Natural killer cell treated with Interleukin-12 subunit alpha and Interleukin-12 subunit beta and Interleukin-15 and Interleukin-18, amount 100 ng/mL, for 72 hours (primary cell): ENCODE results near the gene EPHA8. TPM values are rescaled to one million over a fixed set of nuclear protein-coding genes. Genes with fewer than 3 reads are reported as not detected.

ENCODE experiments used
- ATAC-seq, 2 donors: fragments of 150-1000 bp; cut with Tn5 transposase in 1 of 2; sonication (Bioruptor Pico), chemical (Tn5 transposase) in 1 of 2; 2 replicates each; pipeline ENCODE4 v1.10.0; 2021
- DNase-seq: peaks from one replicate; pipeline ENCODE4 v3.0.0; 2022; ENCODE audit warnings: low spot score
- H3K27ac Mint-ChIP-seq, 2 donors: 1 replicate in 1 of 2; 2 replicates in 1 of 2; pipeline ENCODE4 v1.8.0; 2022; ENCODE audit warnings: mixed read lengths in 2 of 2, mild to moderate bottlenecking in 1 of 2, moderate library complexity in 1 of 2
- H3K27me3 Mint-ChIP-seq, 2 donors: 1 replicate in 1 of 2; 2 replicates in 1 of 2; pipeline ENCODE4 v1.8.0; 2022; ENCODE audit warnings: mixed read lengths in 2 of 2
- H3K36me3 Mint-ChIP-seq: one replicate; pipeline ENCODE4 v1.8.0; 2022; ENCODE audit warnings: mixed read lengths
- H3K4me1 Mint-ChIP-seq, 2 donors: 1 replicate in 1 of 2; 2 replicates in 1 of 2; pipeline ENCODE4 v1.8.0; 2022; ENCODE audit warnings: low read depth in 2 of 2, mixed read lengths in 2 of 2, mild to moderate bottlenecking in 1 of 2
- H3K4me3 Mint-ChIP-seq: one replicate; pipeline ENCODE4 v1.8.0; 2022; ENCODE audit warnings: mixed read lengths
- H3K9me3 Mint-ChIP-seq: 2 replicates; pipeline ENCODE4 v1.8.0; 2022; ENCODE audit warnings: mixed read lengths
- total RNA-seq, 2 donors: library from RNA; stranded (reverse); gene quantifications; one replicate each; pipeline ENCODE4 v1.2.3, GENCODE V29; 2022

EPHA8 gene
- total RNA-seq, 2 donors from 2014 or later: not detected

DNA sequence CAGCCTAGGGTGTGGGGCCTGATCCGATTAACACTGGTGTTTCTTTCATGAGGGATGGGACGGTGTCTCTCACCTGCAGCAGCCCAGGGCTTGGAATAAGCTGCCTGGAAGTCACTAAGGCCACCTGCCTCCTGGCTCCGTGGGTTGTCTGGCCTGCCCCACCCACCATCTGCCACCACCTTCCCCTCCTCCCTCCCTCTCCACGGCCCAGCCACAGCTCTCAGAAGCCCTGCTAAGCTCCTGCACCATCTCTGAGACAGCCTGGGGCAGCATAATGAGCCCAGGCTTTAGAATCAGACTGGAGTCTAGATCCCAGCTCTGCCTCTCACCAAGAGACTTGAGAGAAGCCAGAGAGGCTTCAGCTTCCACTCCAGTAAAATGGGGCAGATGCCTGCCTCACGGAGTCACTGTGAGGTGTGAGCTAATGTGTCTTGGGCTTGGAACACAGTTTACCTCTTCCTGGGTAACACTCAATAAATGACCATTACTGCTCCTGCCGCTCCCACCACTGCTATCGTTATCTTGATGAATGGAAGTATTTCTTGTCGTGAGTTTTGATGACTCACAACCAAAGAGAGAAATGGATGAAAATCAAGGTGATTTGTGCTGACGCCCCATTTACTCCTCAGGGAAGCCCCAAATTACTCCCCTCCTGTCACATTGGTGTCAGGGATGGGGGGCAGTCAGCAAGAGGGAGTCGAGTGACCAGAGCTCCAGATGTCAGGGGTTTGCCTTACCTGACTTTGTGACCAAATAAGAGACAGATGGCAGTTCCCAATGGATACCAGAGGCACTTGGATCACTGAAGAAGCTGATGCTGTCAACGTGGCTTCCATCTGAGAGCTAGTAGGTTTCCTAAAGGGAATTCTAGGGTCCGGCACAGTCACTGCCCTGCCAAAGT is 49.6 kb downstream of the EPHA8 start:
- DNase-seq (peak; percentile 22), ATAC-seq (no peak)
- H3K4me3 Mint-ChIP-seq: no peak overlapping the region
- no peaks in the 10 kb centered on the region for H3K4me1 Mint-ChIP-seq
- H3K36me3 Mint-ChIP-seq: no peaks in the 10 kb centered on the region
- H3K27me3 Mint-ChIP-seq: peaks cover 19 to 27% of the 10 kb centered on the region in 2 donors
- no peak overlapping the region for H3K27ac Mint-ChIP-seq
- H3K9me3 Mint-ChIP-seq: no peaks in the 10 kb centered on the region

DNA sequence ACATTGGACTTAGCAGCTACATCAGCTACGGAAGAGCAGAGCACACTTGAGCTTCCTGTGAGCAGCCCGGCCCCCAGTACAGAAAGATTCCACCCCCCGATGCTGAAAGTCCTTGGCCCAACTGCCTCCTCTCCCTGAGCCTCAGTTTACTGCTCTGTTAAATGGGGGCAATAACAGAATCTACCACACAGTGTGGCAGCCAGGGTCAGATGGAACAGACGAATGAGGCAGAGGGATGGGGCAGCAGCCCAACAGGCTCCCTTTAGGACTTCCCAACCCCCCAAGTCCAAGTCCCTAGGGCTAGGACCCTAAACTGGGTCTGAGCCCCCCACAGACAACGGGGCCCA is 50.3 kb downstream of the EPHA8 start:
- Mint-ChIP-seq H3K4me3 (no peak overlapping the region), H3K27ac (no peak overlapping the region), H3K27me3 (peaks cover 13 to 21% of the 10 kb centered on the region in 2 donors), H3K4me1 (no peaks in the 10 kb centered on the region), H3K36me3 (no peaks in the 10 kb centered on the region), H3K9me3 (no peaks in the 10 kb centered on the region)
- DNase-seq (peak; percentile 50), ATAC-seq (no peak)

GRCh38 chr1:22613951-22614350 is 50.7 kb downstream of the EPHA8 start:
- DNase-seq: peak; percentile 28
- H3K27me3 Mint-ChIP-seq: peaks cover 11 to 18% of the 10 kb centered on the region in 2 donors
- H3K4me1 Mint-ChIP-seq: no peaks in the 10 kb centered on the region
- H3K4me3 Mint-ChIP-seq: no peak overlapping the region
- ATAC-seq: no peak
- H3K27ac Mint-ChIP-seq: no peak overlapping the region
- no peaks in the 10 kb centered on the region for H3K36me3 Mint-ChIP-seq
- no peaks in the 10 kb centered on the region for H3K9me3 Mint-ChIP-seq

- Mint-ChIP-seq H3K9me3 (no peaks in the 10 kb centered on the region), H3K27ac (no peak overlapping the region), H3K4me1 (no peaks in the 10 kb centered on the region), H3K36me3 (no peaks in the 10 kb centered on the region), H3K4me3 (no peak overlapping the region), H3K27me3 (peaks cover 11 to 14% of the 10 kb centered on the region in 2 donors)
- ATAC-seq (no peak), DNase-seq (peak; percentile 12)
These were observed 52.6 kb downstream of the EPHA8 start for GRCh38 chr1:22615886-22616285.

- Mint-ChIP-seq H3K36me3 (no peaks in the 10 kb centered on the region), H3K27me3 (peaks cover 9 to 14% of the 10 kb centered on the region in 2 donors), H3K27ac (no peak overlapping the region), H3K9me3 (no peaks in the 10 kb centered on the region), H3K4me1 (no peaks in the 10 kb centered on the region), H3K4me3 (no peak overlapping the region)
- ATAC-seq (no peak), DNase-seq (no peak)
These were observed 53.3 kb downstream of the EPHA8 start for GRCh38 chr1:22616571-22616970.

DNA sequence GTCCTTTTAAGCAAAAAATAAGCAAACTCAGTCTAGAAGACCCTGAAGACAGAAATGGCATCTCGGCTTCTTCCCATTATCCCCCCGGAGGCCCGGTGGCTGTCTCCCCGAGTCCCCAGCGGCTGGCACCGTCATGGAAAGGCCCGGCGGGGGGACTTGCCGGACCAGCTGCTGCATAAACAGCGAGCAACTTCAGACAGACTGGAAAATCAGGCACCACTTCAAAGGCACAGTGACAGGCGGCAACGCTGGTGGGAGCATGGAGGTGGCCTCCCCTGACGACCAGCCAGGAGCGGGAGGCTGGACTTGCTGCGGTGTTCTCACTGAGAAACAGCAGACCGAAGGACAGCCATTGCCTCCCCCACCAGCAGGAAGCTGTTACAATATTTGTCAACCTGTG is 54.8 kb downstream of the EPHA8 start:
- peaks cover 13 to 14% of the 10 kb centered on the region in 2 donors for H3K27me3 Mint-ChIP-seq
- no peaks in the 10 kb centered on the region for H3K4me1 Mint-ChIP-seq
- H3K36me3 Mint-ChIP-seq: no peaks in the 10 kb centered on the region
- ATAC-seq (no peak), DNase-seq (peak; percentile 35)
- H3K4me3 Mint-ChIP-seq: no peak overlapping the region
- no peak overlapping the region for H3K27ac Mint-ChIP-seq
- no peaks in the 10 kb centered on the region for H3K9me3 Mint-ChIP-seq

DNA sequence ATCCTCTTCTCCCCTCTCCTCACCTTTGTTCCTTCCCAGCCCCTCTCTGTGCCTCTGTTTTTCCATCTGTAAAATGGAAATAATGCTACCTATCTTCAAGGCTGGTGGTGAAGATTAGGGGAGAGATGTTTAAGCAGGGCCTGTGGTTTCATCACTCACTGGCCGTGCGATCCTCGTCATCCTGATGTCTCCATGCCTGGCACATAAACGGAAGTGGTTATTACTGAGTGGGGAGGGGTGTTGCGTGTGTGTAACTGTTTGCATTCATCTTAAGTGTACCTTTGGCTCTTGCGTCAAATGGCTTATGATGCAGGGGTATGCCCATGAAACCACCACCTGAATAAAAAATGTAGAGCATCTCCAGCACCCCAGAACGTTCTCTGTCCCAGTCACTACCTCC is 56.0 kb downstream of the EPHA8 start:
- Mint-ChIP-seq H3K4me1 (no peaks in the 10 kb centered on the region), H3K9me3 (no peaks in the 10 kb centered on the region), H3K4me3 (no peak overlapping the region), H3K36me3 (no peaks in the 10 kb centered on the region), H3K27me3 (peaks cover 13 to 17% of the 10 kb centered on the region in 2 donors), H3K27ac (no peak overlapping the region)
- DNase-seq (peak; percentile 40), ATAC-seq (peak in 1 of 2 donors; percentile 38)

DNA sequence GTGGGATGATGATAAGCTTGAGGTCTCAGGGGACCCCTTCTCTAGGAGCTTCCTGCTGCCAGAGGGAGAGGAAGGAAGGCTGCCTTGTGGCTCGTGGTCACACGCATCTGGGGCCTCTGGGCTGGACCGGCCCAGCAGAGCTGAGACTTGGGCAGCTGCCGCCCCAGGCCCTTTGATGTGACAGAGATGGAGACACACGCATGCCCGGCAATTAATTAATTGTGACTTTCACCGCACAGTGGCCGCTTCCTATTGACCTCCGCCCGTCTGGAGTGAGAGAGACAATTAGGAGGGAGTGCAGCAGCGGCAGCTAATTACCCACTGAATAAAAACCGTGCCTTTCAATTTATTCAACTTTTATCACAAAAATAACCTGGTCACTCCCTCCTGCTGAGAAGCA is 56.5 kb downstream of the EPHA8 start:
- Mint-ChIP-seq H3K36me3 (no peaks in the 10 kb centered on the region), H3K4me3 (no peak overlapping the region), H3K4me1 (no peaks in the 10 kb centered on the region), H3K9me3 (no peaks in the 10 kb centered on the region), H3K27ac (no peak overlapping the region), H3K27me3 (peaks cover 13 to 17% of the 10 kb centered on the region in 2 donors)
- peak; percentile 15 for DNase-seq
- no peak for ATAC-seq

DNA sequence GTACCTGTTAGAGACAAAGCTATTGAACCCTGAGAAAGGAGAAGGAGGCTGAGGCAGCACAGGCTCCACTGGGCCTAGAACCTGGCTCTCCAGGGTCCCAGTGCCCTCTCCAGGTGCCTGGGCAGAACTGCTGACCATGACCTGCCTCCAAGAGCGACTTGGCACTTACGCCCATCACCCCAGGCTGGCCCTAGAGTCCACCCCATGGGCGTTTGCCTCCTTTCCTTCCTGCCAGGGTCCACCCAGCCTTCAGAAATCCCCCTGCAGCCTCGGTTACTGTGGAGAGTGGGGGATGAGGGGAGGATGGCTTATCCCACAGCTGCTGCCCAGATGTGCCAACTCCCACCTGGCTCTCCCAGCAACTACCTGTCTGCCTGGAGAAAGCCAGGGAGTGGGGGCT is 58.5 kb downstream of the EPHA8 start:
- peak; percentile 2 for DNase-seq
- Mint-ChIP-seq H3K4me1 (no peaks in the 10 kb centered on the region), H3K9me3 (no peaks in the 10 kb centered on the region), H3K36me3 (no peaks in the 10 kb centered on the region), H3K27ac (no peak overlapping the region), H3K27me3 (peaks cover 13 to 18% of the 10 kb centered on the region in 2 donors), H3K4me3 (no peak overlapping the region)
- no peak for ATAC-seq

DNA sequence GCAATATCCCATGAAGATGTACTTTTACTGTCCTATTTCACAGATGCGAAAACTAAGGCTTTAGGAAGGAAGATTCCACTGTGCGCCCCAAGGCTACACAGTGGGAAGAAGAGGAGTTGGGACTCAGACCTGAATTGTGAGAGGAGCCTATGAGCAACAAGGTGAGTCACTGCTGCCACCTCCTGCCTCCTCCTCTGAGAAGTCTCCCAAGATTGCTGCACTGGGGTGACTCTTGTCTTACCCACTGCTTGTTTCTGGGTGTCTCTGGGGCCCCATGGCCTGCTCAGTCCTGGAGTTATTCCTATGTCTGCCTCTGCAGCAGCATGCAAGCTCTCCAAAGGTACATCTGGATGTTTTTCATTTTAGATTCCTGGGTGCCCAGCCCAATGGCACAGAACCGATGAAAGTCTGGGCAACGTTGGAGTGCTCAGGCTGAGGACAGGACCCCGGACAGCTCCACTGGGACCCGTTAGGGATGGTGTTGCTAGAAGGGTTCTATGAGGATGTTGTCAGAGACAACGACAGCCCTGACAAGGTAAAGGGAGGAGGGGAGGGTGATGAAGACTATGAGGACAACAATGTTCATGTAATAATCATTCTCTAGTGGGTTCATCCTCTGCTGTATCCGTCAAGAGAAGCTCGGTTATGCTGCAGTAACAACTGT is 62.1 kb downstream of the EPHA8 start:
- no peaks in the 10 kb centered on the region for H3K36me3 Mint-ChIP-seq
- H3K9me3 Mint-ChIP-seq: no peaks in the 10 kb centered on the region
- H3K4me1 Mint-ChIP-seq: no peaks in the 10 kb centered on the region
- H3K27ac Mint-ChIP-seq: no peak overlapping the region
- H3K27me3 Mint-ChIP-seq: peaks cover 30 to 39% of the 10 kb centered on the region in 2 donors
- peak; percentile 50 for DNase-seq
- peak in 1 of 2 donors; percentile 6 for ATAC-seq
- H3K4me3 Mint-ChIP-seq: no peak overlapping the region

DNA sequence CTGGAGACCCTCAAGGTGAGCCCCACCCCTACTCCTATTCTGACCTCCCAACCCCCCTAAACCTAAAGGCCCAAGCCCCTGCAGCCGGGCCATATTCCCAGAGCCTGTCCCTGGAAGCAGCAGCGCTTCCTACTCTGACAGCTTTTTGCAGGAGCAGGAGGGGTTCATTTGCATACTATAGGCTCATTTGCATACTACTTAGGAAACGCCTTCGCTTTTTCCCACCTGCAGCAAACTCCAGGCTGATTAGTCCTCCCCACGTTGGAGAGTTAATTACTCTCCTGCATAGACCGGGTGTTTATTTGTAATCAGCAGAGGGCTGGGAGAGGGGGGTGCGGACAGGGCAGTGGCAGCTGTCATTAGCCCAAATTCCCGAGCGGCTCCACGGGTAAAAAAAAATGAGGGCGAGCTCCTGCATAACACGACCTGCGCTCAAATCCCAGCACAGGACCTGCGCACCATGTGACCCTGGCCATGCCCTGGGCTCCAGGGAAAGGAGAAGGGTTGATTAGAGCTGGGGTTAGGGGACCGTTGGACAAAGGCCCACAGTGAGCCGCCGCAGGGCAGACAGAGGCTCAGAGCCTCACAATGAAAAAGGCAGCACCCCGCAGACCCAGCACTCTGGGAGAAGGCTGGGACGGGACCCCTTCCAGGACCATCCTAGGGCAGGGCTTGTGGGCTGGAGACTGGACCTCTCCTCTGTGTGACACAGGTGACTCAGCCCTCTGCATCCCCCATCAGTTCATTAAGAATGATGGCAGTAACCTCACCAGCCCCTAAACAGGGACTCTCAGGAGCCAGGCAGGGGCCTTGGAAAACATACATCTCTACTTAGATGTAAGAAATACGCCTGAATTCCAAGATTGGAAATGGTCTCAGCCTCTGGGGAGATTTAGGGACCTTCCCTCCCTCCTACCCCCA is 63.2 kb downstream of the EPHA8 start:
- peaks cover 32 to 44% of the 10 kb centered on the region in 2 donors for H3K27me3 Mint-ChIP-seq
- peak in 1 of 2 donors; percentile 18 for ATAC-seq

DNA sequence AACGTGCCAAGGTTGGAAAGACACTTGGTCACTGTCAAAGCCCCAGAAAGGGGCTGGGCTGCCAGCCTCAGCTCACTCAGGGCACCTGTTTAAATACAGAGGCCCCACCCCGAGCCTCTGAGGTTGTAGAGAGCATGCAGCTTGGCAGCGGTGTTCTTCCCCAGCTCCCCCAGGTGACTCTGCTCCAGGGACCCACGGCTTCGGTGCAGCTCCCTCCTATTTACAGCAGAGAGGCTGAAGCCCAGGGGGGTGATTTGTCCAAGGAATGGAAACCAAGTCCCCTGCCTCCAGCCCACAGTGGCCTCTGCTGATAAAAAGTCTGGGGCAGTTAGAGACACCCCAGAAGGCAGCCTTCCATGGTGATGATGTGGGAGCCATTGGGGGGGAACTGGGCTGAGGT is 64.0 kb downstream of the EPHA8 start:
- H3K36me3 Mint-ChIP-seq: no peaks in the 10 kb centered on the region
- DNase-seq: no peak
- H3K4me3 Mint-ChIP-seq: no peak overlapping the region
- H3K4me1 Mint-ChIP-seq: no peaks in the 10 kb centered on the region
- no peaks in the 10 kb centered on the region for H3K9me3 Mint-ChIP-seq
- H3K27ac Mint-ChIP-seq: no peak overlapping the region
- ATAC-seq: no peak
- peaks cover 33 to 49% of the 10 kb centered on the region in 2 donors for H3K27me3 Mint-ChIP-seq

More for the DNA sequence above, 63.2 kb downstream of the EPHA8 start:
- H3K36me3 Mint-ChIP-seq: no peaks in the 10 kb centered on the region
- DNase-seq: peak; percentile 31
- no peak overlapping the region for H3K4me3 Mint-ChIP-seq
- H3K9me3 Mint-ChIP-seq: no peaks in the 10 kb centered on the region
- H3K4me1 Mint-ChIP-seq: no peaks in the 10 kb centered on the region
- H3K27ac Mint-ChIP-seq: no peak overlapping the region

DNA sequence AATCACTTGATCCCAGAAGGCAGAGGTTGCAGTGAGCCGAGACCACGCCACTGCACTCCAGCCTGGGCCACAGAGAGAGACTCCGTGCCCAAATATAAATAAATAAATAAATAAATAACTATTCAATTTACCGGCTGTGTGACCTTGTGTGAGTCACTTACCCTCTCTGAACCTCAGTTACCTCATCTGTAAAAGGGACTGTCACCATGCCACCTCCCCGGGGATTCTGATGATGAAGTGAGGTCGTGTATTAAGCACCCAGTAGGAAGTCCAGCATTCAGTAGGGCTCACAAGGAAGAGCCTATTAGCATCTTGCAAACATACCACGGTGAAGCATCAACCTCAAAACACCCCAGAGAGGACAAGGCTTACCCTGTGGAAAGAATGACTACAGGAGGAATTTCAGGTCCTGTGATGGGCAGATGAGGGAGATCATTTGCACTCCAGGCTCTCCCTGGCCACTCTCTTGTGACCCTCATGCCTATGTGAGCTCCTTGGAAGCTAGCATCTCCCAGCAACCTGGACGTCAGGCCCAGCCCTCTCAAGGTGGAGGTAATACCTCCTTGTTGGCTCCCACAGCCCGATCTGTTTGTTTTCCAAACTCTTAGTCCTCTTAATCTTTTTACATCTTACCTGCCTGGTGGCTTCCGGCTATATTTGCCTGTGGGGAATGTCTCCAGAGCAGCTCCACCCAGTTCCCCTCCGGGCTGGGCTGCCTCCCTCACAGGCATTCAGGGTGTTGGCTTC is 65.6 kb downstream of the EPHA8 start:
- H3K4me3 Mint-ChIP-seq: no peak overlapping the region
- no peaks in the 10 kb centered on the region for H3K9me3 Mint-ChIP-seq
- peaks cover 0 to 3% of the 10 kb centered on the region in 2 donors for H3K4me1 Mint-ChIP-seq
- no peaks in the 10 kb centered on the region for H3K36me3 Mint-ChIP-seq
- no peak for ATAC-seq
- no peak overlapping the region for H3K27ac Mint-ChIP-seq
- H3K27me3 Mint-ChIP-seq: peaks cover 31 to 49% of the 10 kb centered on the region in 2 donors
- no peak for DNase-seq
